Measurements from ENCODE around the gene SMIM7. TPM values are rescaled to one million over a fixed set of nuclear protein-coding genes. Genes with fewer than 3 reads are reported as not detected.
A peak's percentile ranks its signal among the peaks of the same experiment; 100 is the strongest.
"Not testable (repeated sequence)": the region's sequence is repeated elsewhere in the genome, so short reads cannot be mapped to it uniquely, and the experiment has no call there.

Gene SMIM7
- total RNA-seq, 4 donors from 2014 or later: 36.4 to 60.5 (median 49.8) TPM

GRCh38 chr19:16677055-16677454 is 17.1 kb upstream of the SMIM7 start:
- Histone ChIP-seq H3K4me3 (no peak overlapping the region), H3K27me3 (no peaks in the 10 kb centered on the region), H3K27ac (peak overlapping the region; percentile 100), H3K9me3 (no peaks in the 10 kb centered on the region), H3K4me1 (peaks cover 33 to 48% of the 10 kb centered on the region in 2 donors), H3K36me3 (peaks cover 0 to 26% of the 10 kb centered on the region in 2 donors)
- intact Hi-C loops (cut with DNase I; ENCODE audit: low total_unique reads): no loop called here
- ATAC-seq: no peak
- in situ Hi-C loops (cut with MboI; ENCODE audit: low sequenced_read_pairs in 4 of 4): no loop called here
- no peak for TF ChIP-seq CTCF (IDR thresholded peaks at IDR 0.05 in 4 of 5, conservative IDR thresholded peaks at IDR 0.05 in 1 of 5)
- no peak for TF ChIP-seq POLR2A (IDR thresholded peaks at IDR 0.05)
- no peak for DNase-seq

- Histone ChIP-seq H3K27ac (peak overlapping the region; percentile 100), H3K9me3 (no peaks in the 10 kb centered on the region), H3K4me1 (peaks cover 35 to 52% of the 10 kb centered on the region in 2 donors), H3K4me3 (no peak overlapping the region), H3K36me3 (peaks cover 0 to 18% of the 10 kb centered on the region in 2 donors), H3K27me3 (no peaks in the 10 kb centered on the region)
- TF ChIP-seq POLR2A (IDR thresholded peaks at IDR 0.05) (no peak), CTCF (IDR thresholded peaks at IDR 0.05 in 4 of 5, conservative IDR thresholded peaks at IDR 0.05 in 1 of 5) (no peak)
- DNase-seq (no peak), ATAC-seq (no peak)
- in situ Hi-C loops (cut with MboI; ENCODE audit: low sequenced_read_pairs in 4 of 4): no loop called here
- intact Hi-C loops (cut with DNase I; ENCODE audit: low total_unique reads): no loop called here
Observed at GRCh38 chr19:16676101-16676798, 16.3 kb upstream of the SMIM7 start.

GRCh38 chr19:16673839-16674238 is 13.9 kb upstream of the SMIM7 start:
- peak overlapping the region; percentile 100 for H3K27ac ChIP-seq
- in situ Hi-C loops (cut with MboI; ENCODE audit: low sequenced_read_pairs in 4 of 4); ATAC-seq; H3K4me3 ChIP-seq; H3K9me3 ChIP-seq; DNase-seq; H3K27me3 ChIP-seq; H3K36me3 ChIP-seq: not testable (repeated sequence)
- intact Hi-C loops (cut with DNase I; ENCODE audit: low total_unique reads): loop anchor here (5.0 kb wide), 1 partner anchor 1343 kb away; no protein-coding TSS in a partner anchor
- H3K4me1 ChIP-seq: peaks cover 37 to 59% of the 10 kb centered on the region in 2 donors

DNA sequence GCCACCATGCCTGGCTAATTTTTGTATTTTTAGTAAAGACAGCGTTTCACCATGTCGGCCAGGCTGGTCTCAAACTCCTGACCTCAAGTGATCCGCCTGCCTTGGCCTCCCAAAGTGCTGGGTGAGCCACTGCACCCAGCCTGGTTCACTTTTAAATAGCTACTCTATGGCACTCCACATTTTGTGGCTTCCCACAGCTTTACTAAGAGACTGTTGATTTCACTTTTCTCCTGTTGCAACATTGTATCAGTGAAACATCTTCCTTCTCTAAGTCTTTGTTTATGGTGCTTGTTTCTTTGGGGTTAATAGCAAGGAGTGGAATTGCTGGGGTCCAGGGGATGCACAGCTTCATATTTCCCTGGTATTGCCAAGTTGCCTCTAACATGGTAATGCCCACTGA is 13.3 kb upstream of the SMIM7 start:
- intact Hi-C loops (cut with DNase I; ENCODE audit: low total_unique reads) (loop anchor here (5.0 kb wide), 1 partner anchor 1344 kb away; no protein-coding TSS in a partner anchor), in situ Hi-C loops (cut with MboI; ENCODE audit: low sequenced_read_pairs in 4 of 4) (no loop called here)
- peak overlapping the region; percentile 100 for H3K27ac ChIP-seq
- H3K9me3 ChIP-seq: no peaks in the 10 kb centered on the region
- ATAC-seq: no peak
- peaks cover 43 to 64% of the 10 kb centered on the region in 2 donors for H3K4me1 ChIP-seq
- no peaks in the 10 kb centered on the region for H3K27me3 ChIP-seq
- no peaks in the 10 kb centered on the region for H3K36me3 ChIP-seq
- no peak for TF ChIP-seq CTCF (IDR thresholded peaks at IDR 0.05 in 4 of 5, conservative IDR thresholded peaks at IDR 0.05 in 1 of 5)
- TF ChIP-seq POLR2A (IDR thresholded peaks at IDR 0.05): no peak
- DNase-seq: no peak
- H3K4me3 ChIP-seq: no peak overlapping the region

- Histone ChIP-seq H3K27ac (peak overlapping the region; percentile 100), H3K4me3 (no peak overlapping the region), H3K27me3 (no peaks in the 10 kb centered on the region), H3K36me3 (no peaks in the 10 kb centered on the region), H3K9me3 (no peaks in the 10 kb centered on the region), H3K4me1 (peaks cover 44 to 52% of the 10 kb centered on the region in 2 donors)
- ATAC-seq (peak; percentile 87), DNase-seq (peak; percentile 91 to 97)
- TF ChIP-seq POLR2A (IDR thresholded peaks at IDR 0.05): peak; percentile 58 to 75
- peak in 1 of 5 experiments; percentile 19 for TF ChIP-seq CTCF (IDR thresholded peaks at IDR 0.05 in 4 of 5, conservative IDR thresholded peaks at IDR 0.05 in 1 of 5)
- in situ Hi-C loops (cut with MboI; ENCODE audit: low sequenced_read_pairs in 4 of 4) (no loop called here), intact Hi-C loops (cut with DNase I; ENCODE audit: low total_unique reads) (loop anchor here (1.0 to 5.0 kb wide), 3 partner anchors 59 to 1346 kb away; no protein-coding TSS in a partner anchor)
Observed at GRCh38 chr19:16671652-16672274, 11.8 kb upstream of the SMIM7 start.
